Fibroblast of skin of left quadriceps (primary cell): ENCODE results near the gene APOBEC3G.

ENCODE experiments used
- DNase-seq, 2 experiments: peaks; one replicate each; pipeline ENCODE4 v3.0.0-alpha.2; 2013; ENCODE audit warnings: low read depth in 2 of 2

APOBEC3G gene

GRCh38 chr22:39091126-39092081, 14.3 kb downstream of the APOBEC3G start:
- DNase-seq = no peak

GRCh38 chr22:39092111-39092862, 15.2 kb downstream of the APOBEC3G start:
- DNase-seq = no peak

GRCh38 chr22:39094717-39095389, 17.8 kb downstream of the APOBEC3G start:
- DNase-seq = no peak

- DNase-seq = no peak
Observed at GRCh38 chr22:39095971-39096370, 18.9 kb downstream of the APOBEC3G start.

- DNase-seq = no peak
Observed at GRCh38 chr22:39097098-39098020, 20.3 kb downstream of the APOBEC3G start, which contains the start of gene APOBEC3H. TSS of gene APOBEC3H (plus strand) at chr22:39097244. CDS start at chr22:39100279, 3,035 bp downstream.

- no peak for DNase-seq
Observed at GRCh38 chr22:39098026-39098425, 21.0 kb downstream of the APOBEC3G start.

- DNase-seq = no peak
Observed at GRCh38 chr22:39098576-39098975, 21.5 kb downstream of the APOBEC3G start.

- no peak for DNase-seq
Observed at GRCh38 chr22:39101226-39101625, 24.2 kb downstream of the APOBEC3G start.

GRCh38 chr22:39103431-39103830, 26.4 kb downstream of the APOBEC3G start:
- DNase-seq = no peak

GRCh38 chr22:39106326-39106725, 29.3 kb downstream of the APOBEC3G start:
- no peak for DNase-seq

- no peak for DNase-seq
Observed at GRCh38 chr22:39108487-39108886, 31.4 kb downstream of the APOBEC3G start.

GRCh38 chr22:39109361-39109760, 32.3 kb downstream of the APOBEC3G start:
- no peak for DNase-seq

- no peak for DNase-seq
Observed at GRCh38 chr22:39110631-39111561, 33.8 kb downstream of the APOBEC3G start.

GRCh38 chr22:39114112-39114511, 37.0 kb downstream of the APOBEC3G start:
- no peak for DNase-seq

GRCh38 chr22:39115570-39115969, 38.5 kb downstream of the APOBEC3G start:
- no peak for DNase-seq

- no peak for DNase-seq
Observed at GRCh38 chr22:39115977-39116621, 39.0 kb downstream of the APOBEC3G start.

- peak in 1 of 2 experiments; percentile 7 for DNase-seq
Observed at GRCh38 chr22:39117585-39118191, 40.6 kb downstream of the APOBEC3G start.

- no peak for DNase-seq
Observed at GRCh38 chr22:39120983-39121382, 43.9 kb downstream of the APOBEC3G start.
